Large intestine (tissue), 3 donors: ENCODE results near the gene SLC8A2. TPM values are rescaled to one million over a fixed set of nuclear protein-coding genes. Genes with fewer than 3 reads are reported as not detected.

Source experiments
- DNase-seq, 2 donors: peaks; one replicate each; pipeline versions ENCODE4 v3.0.0 to v3.0.0-alpha.2; 2013
- H3K27ac ChIP-seq: one replicate; pipeline ENCODE4 v1.5.1; 2013; ENCODE audit warnings: low read length
- H3K27me3 ChIP-seq: 2 replicates; pipeline ENCODE4 v1.6.1; 2013; ENCODE audit warnings: low read length; ENCODE audit not compliant: control insufficient read depth, insufficient read depth
- H3K36me3 ChIP-seq: 2 replicates; pipeline ENCODE4 v1.6.1; 2013; ENCODE audit warnings: low read length; ENCODE audit not compliant: control insufficient read depth, insufficient read depth
- H3K4me1 ChIP-seq: one replicate; pipeline ENCODE4 v1.6.1; 2013; ENCODE audit warnings: low read length; ENCODE audit not compliant: control insufficient read depth, insufficient read depth
- H3K4me3 ChIP-seq: one replicate; pipeline ENCODE4 v1.5.1; 2013; ENCODE audit warnings: low read length
- H3K9me3 ChIP-seq: one replicate; pipeline ENCODE4 v1.6.1; 2013; ENCODE audit warnings: mild to moderate bottlenecking, low read depth, low read length, moderate library complexity; ENCODE audit not compliant: control insufficient read depth
- WGBS: methylation state at CpG from one replicate; pipeline ENCODE4 v1.1.5; 2013; ENCODE audit warnings: low lambda C conversion rate; ENCODE audit not compliant: insufficient coverage; 5-methylcytosine and 5-hydroxymethylcytosine counted together
- polyA plus RNA-seq: library from polyadenylated mRNA; unstranded; fragments of 120-200 nt; gene quantifications from one replicate; pipeline ENCODE4 v1.2.1, GENCODE V29; 2013

The SLC8A2 gene
- polyA plus RNA-seq, 1 donor = 0.54 TPM

DNA sequence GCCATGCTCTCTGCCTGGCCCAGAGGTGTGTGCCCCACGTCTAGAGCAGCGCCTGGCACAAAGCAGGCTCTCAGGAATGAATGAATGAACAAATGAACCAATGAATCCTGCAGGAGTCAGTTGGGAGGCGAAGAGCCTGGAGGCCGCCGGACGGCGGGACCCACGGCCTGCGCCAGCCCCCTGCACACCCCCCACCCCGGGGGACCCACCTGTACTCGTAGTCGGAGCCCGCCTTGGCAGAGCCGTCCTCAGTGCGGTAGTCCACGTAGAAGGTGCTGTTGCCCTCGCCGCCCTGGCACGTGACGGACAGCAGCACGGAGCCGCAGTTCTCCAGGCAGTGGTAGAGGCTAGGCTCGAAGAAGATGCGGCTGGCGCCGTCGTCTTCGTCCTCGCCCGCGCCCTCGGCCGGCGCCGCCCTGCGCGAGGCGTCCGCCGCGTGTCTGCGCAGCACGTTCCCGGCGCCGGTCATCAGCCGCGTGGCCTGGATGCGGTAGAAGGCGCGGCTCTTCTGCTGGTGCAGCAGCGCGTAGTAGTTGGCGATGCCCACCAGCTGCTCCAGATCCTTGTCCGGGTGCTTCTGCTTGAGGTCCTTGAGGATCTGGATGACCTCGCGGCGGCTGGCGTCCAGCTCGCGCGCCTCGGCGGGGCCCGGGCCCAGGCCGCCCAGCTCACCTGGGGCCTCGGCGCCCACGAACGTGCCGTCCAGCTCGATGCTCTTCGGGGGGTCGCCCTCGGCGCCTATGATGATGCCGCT lies 14.8 kb downstream of the SLC8A2 start:
- H3K4me1 ChIP-seq = no peaks in the 10 kb centered on the region
- DNase-seq = no peak
- peaks cover 63% of the 10 kb centered on the region for H3K27me3 ChIP-seq
- no CpG with 5 or more reads among the region's 77 CpGs for WGBS
- H3K9me3 ChIP-seq = peaks cover 19% of the 10 kb centered on the region
- H3K4me3 ChIP-seq = no peak overlapping the region
- no peak overlapping the region for H3K27ac ChIP-seq
- H3K36me3 ChIP-seq = no peaks in the 10 kb centered on the region

DNA sequence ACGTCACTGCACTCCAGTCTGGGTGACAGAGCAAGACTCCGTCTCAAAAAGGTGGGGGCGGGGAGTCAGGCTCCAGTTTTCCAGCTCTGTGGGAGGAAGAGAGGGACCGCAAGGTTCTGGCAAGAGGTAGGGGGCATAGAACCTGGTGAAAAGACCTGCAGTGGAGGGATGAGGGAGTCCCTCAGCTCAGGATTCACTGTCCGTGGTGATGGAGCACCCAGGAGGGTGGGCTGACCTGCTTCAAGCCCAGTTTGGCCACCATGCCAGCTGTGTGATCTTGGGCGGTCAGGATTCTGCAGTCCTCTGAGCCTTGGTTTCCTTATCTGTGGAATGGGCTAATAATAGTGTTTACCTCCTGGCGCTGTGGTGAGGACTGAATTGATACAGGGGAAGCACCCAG lies 21.2 kb downstream of the SLC8A2 start:
- Histone ChIP-seq H3K4me1 (peaks cover 6% of the 10 kb centered on the region), H3K27me3 (peaks cover 62% of the 10 kb centered on the region), H3K9me3 (peaks cover 10% of the 10 kb centered on the region), H3K27ac (no peak overlapping the region), H3K4me3 (no peak overlapping the region), H3K36me3 (no peaks in the 10 kb centered on the region)
- no peak for DNase-seq
- WGBS = no CpG with 5 or more reads among the region's 7 CpGs

DNA sequence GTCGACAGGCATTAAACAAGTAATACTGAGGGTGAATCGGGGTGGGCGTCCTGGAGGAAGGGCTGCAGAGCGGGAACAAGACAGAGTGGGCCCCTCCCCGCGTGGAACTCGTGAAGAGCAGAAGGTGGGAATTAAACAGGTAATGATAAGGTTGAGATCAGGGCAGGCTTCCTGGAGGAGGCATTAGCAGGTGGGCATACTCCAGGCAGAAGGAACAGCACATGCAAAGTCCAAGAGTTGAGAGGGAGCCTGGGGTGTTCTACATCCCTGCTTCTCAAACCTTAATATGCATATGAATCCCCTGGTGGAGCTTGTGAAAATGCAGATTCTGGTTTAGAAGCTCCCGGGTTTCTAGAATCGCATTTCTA lies 23.3 kb downstream of the SLC8A2 start:
- Histone ChIP-seq H3K27ac (no peak overlapping the region), H3K4me3 (no peak overlapping the region), H3K27me3 (peaks cover 69% of the 10 kb centered on the region), H3K36me3 (no peaks in the 10 kb centered on the region), H3K4me1 (peaks cover 6% of the 10 kb centered on the region), H3K9me3 (peaks cover 14% of the 10 kb centered on the region)
- no peak for DNase-seq
- WGBS = 40% methylated on average over 1 of the region's 9 CpGs

DNA sequence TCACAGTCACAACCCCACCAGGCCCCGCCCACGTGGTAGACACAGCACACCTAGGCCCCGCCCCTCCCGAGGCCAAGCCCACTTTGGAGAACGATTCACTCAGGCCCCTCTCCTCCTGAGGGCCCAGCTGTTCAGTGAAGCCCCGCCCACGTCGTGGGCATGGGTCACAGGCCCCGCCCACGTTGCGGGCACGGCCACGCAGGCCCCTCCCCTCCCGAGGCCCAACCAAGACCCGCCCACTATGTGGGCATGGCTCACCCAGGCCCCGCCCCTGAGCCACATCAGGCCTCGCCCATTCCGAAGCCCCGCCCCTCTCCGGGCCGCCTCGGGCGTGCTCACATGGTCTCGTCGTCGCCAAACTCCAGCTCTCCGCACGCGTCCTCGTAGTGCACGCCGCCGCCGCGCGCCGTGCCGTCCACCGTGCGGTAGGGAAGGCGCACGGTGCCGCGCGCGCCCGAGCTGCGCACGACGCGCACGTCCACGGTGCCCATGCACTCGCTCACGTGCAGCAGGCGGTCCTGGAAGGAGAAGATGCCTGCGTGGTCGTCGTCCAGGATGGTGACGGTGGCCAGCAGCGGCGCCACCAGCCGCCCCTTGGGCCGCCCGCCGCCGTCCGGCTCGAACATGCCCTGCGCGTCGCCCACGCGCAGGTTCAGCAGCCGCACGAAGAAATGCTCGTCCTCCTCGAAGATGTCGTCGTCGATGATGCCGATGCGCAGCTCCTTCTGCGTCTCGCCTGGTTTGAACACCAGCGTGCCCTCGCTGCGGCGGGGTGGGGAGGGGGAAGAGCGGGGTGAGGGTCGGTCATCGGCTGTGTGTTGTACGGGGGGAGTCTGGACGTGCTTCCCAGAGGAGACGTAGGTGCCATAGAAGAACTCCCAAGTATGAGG lies 24.0 kb downstream of the SLC8A2 start:
- WGBS = no CpG with 5 or more reads among the region's 95 CpGs
- Histone ChIP-seq H3K36me3 (no peaks in the 10 kb centered on the region), H3K9me3 (peaks cover 14% of the 10 kb centered on the region), H3K27me3 (peaks cover 73% of the 10 kb centered on the region), H3K4me3 (no peak overlapping the region), H3K4me1 (peaks cover 6% of the 10 kb centered on the region), H3K27ac (no peak overlapping the region)
- peak; percentile 43 to 60 for DNase-seq

DNA sequence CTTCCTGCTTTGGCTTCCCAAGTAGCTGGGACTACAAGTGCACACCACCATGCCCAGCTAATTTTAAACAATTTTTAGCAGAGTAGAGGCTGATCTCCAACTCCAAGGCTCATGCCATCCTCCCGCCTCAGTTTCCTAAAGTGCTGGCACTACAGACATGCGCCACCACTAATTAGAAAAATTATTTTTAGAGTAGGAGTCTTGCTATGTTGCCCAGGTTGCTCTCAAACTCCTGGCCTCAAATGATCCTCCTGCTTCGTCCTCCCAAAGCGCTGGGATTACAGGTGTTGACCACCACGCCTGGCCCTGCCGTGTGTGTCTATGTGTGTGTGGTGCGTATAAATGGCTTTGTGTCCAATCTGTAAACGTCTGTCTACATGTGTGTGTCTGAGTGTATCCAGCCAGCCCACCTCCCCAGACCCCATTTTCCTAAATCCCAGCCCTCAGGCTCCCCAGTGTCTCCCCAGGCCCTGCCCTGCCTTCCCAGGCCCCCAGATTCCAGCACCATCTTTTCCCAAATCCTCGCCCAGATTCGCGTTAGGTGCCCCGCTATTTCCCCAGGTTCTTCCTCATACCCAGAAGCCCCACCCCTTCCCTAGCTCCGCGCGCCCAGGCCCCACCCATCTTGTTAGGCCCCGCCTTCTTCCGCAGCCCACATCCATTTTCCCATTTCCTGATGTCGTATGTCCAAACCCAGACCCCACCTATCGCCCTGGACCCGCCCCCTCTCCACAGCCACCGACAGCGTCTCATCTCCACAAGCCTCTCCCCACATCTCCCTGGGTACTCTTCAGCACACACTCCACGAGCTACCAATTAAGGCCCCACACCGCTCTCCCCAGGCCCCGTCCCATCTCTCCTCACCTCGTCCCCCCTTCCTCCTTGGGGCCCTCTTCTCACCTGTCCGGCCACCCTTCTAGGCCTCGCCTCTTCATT lies 24.9 kb downstream of the SLC8A2 start:
- peaks cover 14% of the 10 kb centered on the region for H3K9me3 ChIP-seq
- no peak overlapping the region for H3K4me3 ChIP-seq
- WGBS = 0% methylated on average over 2 of the region's 28 CpGs
- no peaks in the 10 kb centered on the region for H3K36me3 ChIP-seq
- H3K27me3 ChIP-seq = peaks cover 81% of the 10 kb centered on the region
- peaks cover 6% of the 10 kb centered on the region for H3K4me1 ChIP-seq
- H3K27ac ChIP-seq = no peak overlapping the region
- DNase-seq = peak in 1 of 2 donors; percentile 49

DNA sequence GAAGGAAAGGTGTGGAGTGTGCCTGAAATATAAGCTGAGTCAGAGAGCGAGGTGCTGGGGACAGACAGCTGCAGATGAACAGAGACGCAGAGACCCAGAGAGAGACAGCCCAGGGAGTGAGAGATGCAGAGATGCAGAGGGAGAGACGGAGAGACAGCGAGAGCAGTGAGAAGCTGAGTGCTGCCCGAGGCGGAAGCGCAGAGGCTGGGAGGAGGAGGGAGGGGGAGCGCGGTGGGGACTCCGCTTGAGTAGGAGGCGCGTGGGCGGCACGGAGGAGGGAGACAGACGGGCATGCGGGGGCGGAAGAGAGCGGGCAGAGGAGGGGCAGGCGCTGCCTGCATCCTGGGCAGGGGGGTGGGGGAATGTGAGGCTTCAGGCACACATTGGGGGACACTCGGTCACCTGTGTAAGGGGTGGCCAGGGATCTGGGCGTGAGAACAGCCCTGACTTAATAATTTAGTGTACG lies 25.7 kb downstream of the SLC8A2 start:
- Histone ChIP-seq H3K4me1 (peaks cover 6% of the 10 kb centered on the region), H3K27ac (no peak overlapping the region), H3K36me3 (no peaks in the 10 kb centered on the region), H3K27me3 (peaks cover 82% of the 10 kb centered on the region), H3K9me3 (peaks cover 14% of the 10 kb centered on the region), H3K4me3 (no peak overlapping the region)
- DNase-seq = no peak
- WGBS = 7% methylated on average over 3 of the region's 22 CpGs

DNA sequence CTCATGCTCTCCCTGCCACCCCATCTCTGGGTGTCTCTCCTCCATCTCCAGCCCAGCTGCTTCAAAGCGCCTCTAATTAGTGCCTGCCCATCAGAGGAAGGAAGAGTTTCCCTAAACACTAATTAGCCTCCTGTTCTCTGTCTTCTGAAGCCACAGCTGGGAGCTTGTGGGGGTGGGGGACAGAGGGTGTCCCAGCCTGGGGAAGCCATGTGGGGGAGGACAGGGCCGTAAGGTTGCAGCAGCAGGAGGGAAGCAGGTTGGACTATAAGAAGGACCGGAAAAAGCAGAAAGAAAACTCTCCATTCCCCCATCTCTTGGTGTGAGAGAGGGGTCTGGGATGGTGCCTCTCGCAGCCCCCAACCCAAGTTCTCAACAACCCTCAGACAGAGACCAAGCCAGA lies 26.2 kb downstream of the SLC8A2 start:
- WGBS = no CpG with 5 or more reads among the region's 4 CpGs
- Histone ChIP-seq H3K9me3 (peaks cover 14% of the 10 kb centered on the region), H3K4me1 (peaks cover 6% of the 10 kb centered on the region), H3K27ac (no peak overlapping the region), H3K27me3 (peaks cover 83% of the 10 kb centered on the region), H3K36me3 (no peaks in the 10 kb centered on the region), H3K4me3 (no peak overlapping the region)
- DNase-seq = no peak

DNA sequence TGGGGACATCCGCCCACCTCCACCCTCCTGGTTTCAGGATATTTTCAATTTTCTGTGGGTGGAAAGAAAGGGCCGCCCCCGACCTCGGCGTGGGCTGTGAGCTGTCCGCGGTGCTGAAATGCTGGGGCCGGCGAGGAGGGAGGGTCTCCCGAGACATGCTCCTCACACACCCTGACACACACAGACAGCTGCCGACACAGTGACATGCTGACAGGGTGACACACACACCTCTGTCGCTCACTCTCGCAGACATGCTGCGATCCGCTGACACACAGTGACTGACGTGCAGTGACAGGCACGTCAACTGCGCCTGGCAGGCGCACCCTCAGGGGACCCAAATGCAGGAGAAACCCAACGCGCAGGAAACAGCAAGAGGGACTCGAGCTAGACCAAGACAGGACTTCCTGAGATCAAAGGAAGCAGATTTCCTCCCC lies 27.3 kb downstream of the SLC8A2 start:
- Histone ChIP-seq H3K27ac (no peak overlapping the region), H3K27me3 (peaks cover 72% of the 10 kb centered on the region), H3K9me3 (peaks cover 14% of the 10 kb centered on the region), H3K4me3 (no peak overlapping the region), H3K36me3 (no peaks in the 10 kb centered on the region), H3K4me1 (peaks cover 6% of the 10 kb centered on the region)
- no CpG with 5 or more reads among the region's 22 CpGs for WGBS
- no peak for DNase-seq

DNA sequence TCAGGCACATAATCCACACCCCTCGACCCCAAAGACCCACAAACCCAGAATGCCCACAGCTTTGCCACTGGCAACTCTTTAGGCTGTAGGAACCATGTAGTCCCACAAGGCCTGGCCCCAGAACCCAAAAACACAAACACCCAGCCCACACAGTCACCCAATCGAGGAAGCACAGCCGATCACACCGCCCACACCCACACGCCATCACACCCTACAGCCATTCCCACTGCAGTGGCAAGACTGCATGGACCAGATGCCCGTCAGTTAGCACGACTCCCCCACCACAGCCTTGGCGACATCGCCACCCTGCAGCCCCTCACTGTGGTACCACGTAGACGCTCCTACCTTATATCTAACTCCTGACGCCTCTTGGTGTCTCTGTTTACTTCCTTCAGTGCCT lies 28.4 kb downstream of the SLC8A2 start:
- H3K27ac ChIP-seq = no peak overlapping the region
- H3K4me1 ChIP-seq = peaks cover 6% of the 10 kb centered on the region
- peaks cover 62% of the 10 kb centered on the region for H3K27me3 ChIP-seq
- H3K9me3 ChIP-seq = peaks cover 14% of the 10 kb centered on the region
- DNase-seq = no peak
- no peaks in the 10 kb centered on the region for H3K36me3 ChIP-seq
- no peak overlapping the region for H3K4me3 ChIP-seq
- no CpG with 5 or more reads among the region's 12 CpGs for WGBS

DNA sequence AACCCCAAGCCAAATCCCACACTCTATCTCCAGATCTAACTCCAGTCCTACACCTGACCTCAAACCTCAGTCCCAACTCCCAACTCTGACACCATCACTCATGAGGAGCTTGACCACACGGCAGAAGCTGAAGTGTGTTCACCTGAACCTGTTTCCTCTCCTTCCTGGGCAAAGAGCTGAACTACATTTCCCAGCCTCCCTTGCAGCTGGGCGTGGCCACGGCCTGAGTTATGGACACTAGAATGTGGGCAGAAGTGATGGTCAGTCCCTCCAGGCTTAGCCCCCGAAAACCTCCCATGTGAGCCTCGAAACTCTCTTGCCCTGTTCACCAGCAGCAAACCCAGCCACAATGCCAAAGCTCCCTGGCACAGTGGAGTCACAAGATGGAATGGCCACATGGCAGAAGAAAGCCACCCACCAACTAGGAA lies 32.9 kb downstream of the SLC8A2 start:
- WGBS = no CpG with 5 or more reads among the region's 5 CpGs
- no peak for DNase-seq
- H3K36me3 ChIP-seq = no peaks in the 10 kb centered on the region

More for the DNA sequence above, 32.9 kb downstream of the SLC8A2 start:
- Histone ChIP-seq H3K27ac (no peak overlapping the region), H3K4me1 (no peaks in the 10 kb centered on the region), H3K4me3 (no peak overlapping the region), H3K27me3 (peaks cover 27% of the 10 kb centered on the region), H3K9me3 (no peaks in the 10 kb centered on the region)
